GM21619 (cell line): ENCODE data around the gene MRPL46.
A peak's percentile ranks its signal among the peaks of the same experiment; 100 is the strongest.
"Not testable (repeated sequence)": the region's sequence is repeated elsewhere in the genome, so short reads cannot be mapped to it uniquely, and the experiment has no call there.

Experiments used
- ATAC-seq: cut with Tn5 transposase; IDR thresholded peaks from one replicate; pipeline ENCODE4 v1.9.1; 2021; ENCODE audit not compliant: unreplicated experiment

Gene MRPL46

GRCh38 chr15:88447206-88447605 is 20.0 kb downstream of the MRPL46 start:
- ATAC-seq = no peak

GRCh38 chr15:88441076-88441730 is 26.0 kb downstream of the MRPL46 start:
- ATAC-seq = no peak

- ATAC-seq = no peak
Measured at GRCh38 chr15:88440021-88440420, 27.2 kb downstream of the MRPL46 start.

GRCh38 chr15:88438181-88438580 is 29.0 kb downstream of the MRPL46 start:
- ATAC-seq = no peak

DNA sequence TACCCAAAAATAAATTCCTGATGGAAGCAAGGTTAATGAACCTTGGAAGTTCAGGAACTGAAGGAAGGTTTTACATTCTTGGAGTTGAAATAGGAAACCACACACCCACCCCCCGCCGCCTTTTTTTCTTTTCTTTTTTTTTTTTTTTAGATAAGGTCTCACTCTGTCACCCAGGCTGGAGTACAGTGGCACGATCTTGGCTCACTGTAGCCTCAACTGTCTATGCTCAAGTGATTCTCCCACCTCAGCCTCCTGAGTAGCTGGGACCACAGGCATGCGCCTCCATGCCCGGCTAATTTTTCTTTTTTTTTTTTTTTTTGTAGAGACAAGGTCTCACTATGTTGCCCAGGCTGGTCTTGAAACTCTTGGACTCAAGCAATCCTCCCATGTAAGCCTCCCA is 33.1 kb downstream of the MRPL46 start:
- not testable (repeated sequence) for ATAC-seq

DNA sequence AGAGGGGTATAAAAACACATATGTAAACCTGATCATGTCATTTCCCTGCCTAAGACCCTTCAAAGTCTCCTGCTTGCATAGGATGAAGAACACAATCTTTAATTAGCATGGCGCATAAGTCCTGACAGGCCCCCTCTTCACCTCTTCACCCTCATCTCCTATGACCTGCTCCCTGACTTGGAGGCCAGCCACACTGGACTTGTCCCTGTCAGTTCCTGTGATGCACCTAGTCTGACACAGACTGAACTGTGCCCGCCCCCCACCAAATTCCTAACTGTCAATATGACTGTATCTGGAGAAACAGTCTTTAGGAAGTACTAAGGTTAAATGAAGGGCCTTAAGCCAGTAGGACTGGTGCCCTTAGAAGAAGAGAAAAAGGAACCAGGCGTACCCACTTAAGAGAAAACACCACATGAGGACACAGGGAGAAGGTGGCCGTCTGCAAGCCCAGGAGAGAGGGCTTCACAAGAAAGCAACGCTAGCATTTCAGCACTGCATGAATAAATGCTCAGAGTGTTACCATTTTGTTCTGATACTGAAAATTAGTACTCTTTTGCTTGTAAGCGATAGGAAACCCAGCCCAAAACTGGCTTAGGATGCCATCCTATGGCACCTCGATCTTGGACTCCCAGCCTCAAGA is 34.0 kb downstream of the MRPL46 start:
- no peak for ATAC-seq

- no peak for ATAC-seq
Measured at GRCh38 chr15:88431441-88431840, 35.7 kb downstream of the MRPL46 start.

DNA sequence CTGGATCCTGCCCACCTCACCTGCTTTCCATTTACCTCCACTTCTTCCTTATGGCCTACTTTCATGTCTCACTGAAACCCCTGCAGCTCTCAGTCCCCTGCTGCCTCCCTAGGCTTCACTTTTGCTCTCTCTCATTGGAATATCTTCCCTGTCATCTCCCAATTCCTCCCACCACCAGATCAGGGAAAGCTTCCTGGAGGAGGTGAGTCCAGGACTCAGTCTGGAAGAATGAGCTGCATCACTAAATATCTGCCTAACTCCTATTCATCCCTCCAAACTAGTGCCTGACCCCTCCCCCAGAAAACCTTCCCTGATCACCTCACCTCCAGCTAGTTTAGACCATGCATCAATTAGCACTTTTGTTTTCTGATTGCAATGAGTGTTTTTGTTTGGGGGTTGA is 37.1 kb downstream of the MRPL46 start:
- no peak for ATAC-seq

- ATAC-seq = no peak
Measured at GRCh38 chr15:88428805-88429605, 38.2 kb downstream of the MRPL46 start.

- no peak for ATAC-seq
Measured at GRCh38 chr15:88428053-88428452, 39.1 kb downstream of the MRPL46 start.

GRCh38 chr15:88426304-88426703 is 40.9 kb downstream of the MRPL46 start:
- ATAC-seq = no peak

- no peak for ATAC-seq
Measured at GRCh38 chr15:88423331-88423730, 43.9 kb downstream of the MRPL46 start.

DNA sequence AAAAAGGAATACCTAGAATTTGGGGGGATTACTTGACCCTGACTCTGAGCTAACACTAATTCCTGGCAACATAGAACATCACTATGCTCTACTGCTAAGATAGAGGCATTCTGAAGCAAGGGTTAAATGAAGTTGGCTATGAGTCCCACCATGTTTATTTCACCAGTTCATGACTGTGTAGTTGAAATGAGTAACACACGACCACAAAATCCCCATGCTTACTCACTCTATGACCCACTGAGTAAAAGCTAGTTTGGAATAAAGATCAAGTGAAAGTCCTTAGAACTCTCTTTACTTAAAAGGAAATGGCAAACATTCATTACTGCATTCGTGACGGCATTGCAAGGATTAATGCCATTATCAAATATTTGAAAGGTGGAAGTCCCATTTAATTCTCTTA is 47.4 kb downstream of the MRPL46 start:
- peak; percentile 67 for ATAC-seq
